Nephron (organoid): ENCODE data around the gene AXDND1.
"Not testable (repeated sequence)": the region's sequence is repeated elsewhere in the genome, so short reads cannot be mapped to it uniquely, and the experiment has no call there.

ENCODE experiments used
- H3K27ac Mint-ChIP-seq, 3 experiments: 2 replicates each; pipeline ENCODE4 v1.8.0; 2020; ENCODE audit warnings: mixed read lengths in 3 of 3, mild to moderate bottlenecking in 2 of 3, moderate library complexity in 1 of 3
- H3K27me3 Mint-ChIP-seq: 2 replicates; pipeline ENCODE4 v1.8.0; 2021; ENCODE audit warnings: low read depth, mild to moderate bottlenecking, moderate library complexity, mixed read lengths
- H3K36me3 Mint-ChIP-seq: 2 replicates; pipeline ENCODE4 v1.8.0; 2020; ENCODE audit warnings: low read depth, mixed read lengths
- H3K4me1 Mint-ChIP-seq: 2 replicates; pipeline ENCODE4 v1.8.0; 2020; ENCODE audit warnings: mixed read lengths
- H3K4me3 Mint-ChIP-seq, 3 experiments: 2 replicates each; pipeline ENCODE4 v1.8.0; 2020; ENCODE audit warnings: mild to moderate bottlenecking in 3 of 3, mixed read lengths in 3 of 3, moderate library complexity in 2 of 3
- H3K9me3 Mint-ChIP-seq: 2 replicates; pipeline ENCODE4 v1.8.0; 2020; ENCODE audit warnings: mixed read lengths
- TF ChIP-seq, protein P1 (sequence below), 3 experiments: fragments of 200-600 bp; sonication (generic); IDR thresholded peaks; one replicate each; pipeline ENCODE4 v1.5.0; 2021; ENCODE audit warnings: antibody characterized with exemption in 3 of 3; ENCODE audit not compliant: unreplicated experiment in 3 of 3

Gene AXDND1

GRCh38 chr1:179372160-179372559 lies 6.4 kb downstream of the AXDND1 start:
- no peaks in the 10 kb centered on the region for H3K36me3 Mint-ChIP-seq
- H3K9me3 Mint-ChIP-seq = no peaks in the 10 kb centered on the region
- no peak overlapping the region for H3K4me3 Mint-ChIP-seq
- no peaks in the 10 kb centered on the region for H3K4me1 Mint-ChIP-seq
- no peak overlapping the region for H3K27ac Mint-ChIP-seq
- H3K27me3 Mint-ChIP-seq = no peaks in the 10 kb centered on the region
- TF ChIP-seq, protein P1, sequence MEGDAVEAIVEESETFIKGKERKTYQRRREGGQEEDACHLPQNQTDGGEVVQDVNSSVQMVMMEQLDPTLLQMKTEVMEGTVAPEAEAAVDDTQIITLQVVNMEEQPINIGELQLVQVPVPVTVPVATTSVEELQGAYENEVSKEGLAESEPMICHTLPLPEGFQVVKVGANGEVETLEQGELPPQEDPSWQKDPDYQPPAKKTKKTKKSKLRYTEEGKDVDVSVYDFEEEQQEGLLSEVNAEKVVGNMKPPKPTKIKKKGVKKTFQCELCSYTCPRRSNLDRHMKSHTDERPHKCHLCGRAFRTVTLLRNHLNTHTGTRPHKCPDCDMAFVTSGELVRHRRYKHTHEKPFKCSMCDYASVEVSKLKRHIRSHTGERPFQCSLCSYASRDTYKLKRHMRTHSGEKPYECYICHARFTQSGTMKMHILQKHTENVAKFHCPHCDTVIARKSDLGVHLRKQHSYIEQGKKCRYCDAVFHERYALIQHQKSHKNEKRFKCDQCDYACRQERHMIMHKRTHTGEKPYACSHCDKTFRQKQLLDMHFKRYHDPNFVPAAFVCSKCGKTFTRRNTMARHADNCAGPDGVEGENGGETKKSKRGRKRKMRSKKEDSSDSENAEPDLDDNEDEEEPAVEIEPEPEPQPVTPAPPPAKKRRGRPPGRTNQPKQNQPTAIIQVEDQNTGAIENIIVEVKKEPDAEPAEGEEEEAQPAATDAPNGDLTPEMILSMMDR (IDR thresholded peaks at IDR 0.05; ENCODE audit: unreplicated experiment in 3 of 3) = no peak

DNA sequence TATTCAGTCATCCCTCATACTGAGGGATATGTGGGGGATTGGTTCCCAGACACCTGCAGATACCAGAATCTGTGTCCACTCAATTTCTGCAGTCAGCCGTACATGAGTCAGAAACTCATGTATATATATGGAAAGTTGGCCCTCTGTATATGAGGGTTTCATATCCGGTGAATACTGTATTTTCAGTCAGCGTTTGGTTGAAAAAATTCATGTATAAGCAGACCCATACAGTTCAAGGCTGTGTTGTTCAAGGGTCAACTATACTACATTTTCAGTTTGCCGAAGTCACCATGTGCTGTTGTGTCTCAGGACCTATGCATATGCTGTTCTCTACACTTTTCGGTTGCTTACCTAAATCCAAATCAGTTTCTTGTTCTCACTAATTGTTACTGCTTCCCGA lies 10.5 kb downstream of the AXDND1 start:
- Mint-ChIP-seq H3K4me1 (no peaks in the 10 kb centered on the region), H3K9me3 (no peaks in the 10 kb centered on the region), H3K27ac (no peak overlapping the region), H3K4me3 (no peak overlapping the region), H3K27me3 (no peaks in the 10 kb centered on the region), H3K36me3 (no peaks in the 10 kb centered on the region)
- TF ChIP-seq, protein P1 (IDR thresholded peaks at IDR 0.05; ENCODE audit: unreplicated experiment in 3 of 3) = no peak

DNA sequence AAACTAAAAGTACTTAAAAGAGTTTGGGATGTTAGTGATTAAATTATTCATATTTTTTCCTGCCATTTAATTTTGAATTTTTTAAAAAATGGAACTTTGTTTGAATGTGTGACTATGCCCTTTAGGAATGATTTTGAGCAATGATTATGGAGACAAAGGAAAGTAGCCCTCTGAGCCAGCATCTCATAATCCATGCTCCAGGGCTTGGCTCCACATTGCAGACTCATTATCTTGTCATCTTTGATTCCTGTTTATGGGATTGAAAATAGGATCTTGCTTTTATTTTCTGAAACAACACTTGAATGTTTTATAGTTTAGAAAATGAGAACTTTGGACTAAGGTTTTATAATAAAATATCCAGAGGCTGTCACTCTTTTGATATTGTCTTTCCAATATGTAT lies 14.5 kb downstream of the AXDND1 start:
- Mint-ChIP-seq H3K9me3 (no peaks in the 10 kb centered on the region), H3K4me1 (no peaks in the 10 kb centered on the region), H3K27ac (no peak overlapping the region), H3K36me3 (no peaks in the 10 kb centered on the region), H3K27me3 (no peaks in the 10 kb centered on the region), H3K4me3 (no peak overlapping the region)
- TF ChIP-seq, protein P1 (IDR thresholded peaks at IDR 0.05; ENCODE audit: unreplicated experiment in 3 of 3) = no peak

GRCh38 chr1:179384027-179384426 lies 18.3 kb downstream of the AXDND1 start:
- no peaks in the 10 kb centered on the region for H3K27me3 Mint-ChIP-seq
- H3K27ac Mint-ChIP-seq = no peak overlapping the region
- no peak overlapping the region for H3K4me3 Mint-ChIP-seq
- no peaks in the 10 kb centered on the region for H3K9me3 Mint-ChIP-seq
- H3K4me1 Mint-ChIP-seq = no peaks in the 10 kb centered on the region
- TF ChIP-seq, protein P1 (IDR thresholded peaks at IDR 0.05; ENCODE audit: unreplicated experiment in 3 of 3) = no peak
- no peaks in the 10 kb centered on the region for H3K36me3 Mint-ChIP-seq

GRCh38 chr1:179385510-179385909 lies 19.7 kb downstream of the AXDND1 start:
- no peak overlapping the region for H3K4me3 Mint-ChIP-seq
- H3K27ac Mint-ChIP-seq = no peak overlapping the region
- TF ChIP-seq, protein P1 (IDR thresholded peaks at IDR 0.05; ENCODE audit: unreplicated experiment in 3 of 3) = no peak
- H3K27me3 Mint-ChIP-seq = no peaks in the 10 kb centered on the region
- no peaks in the 10 kb centered on the region for H3K4me1 Mint-ChIP-seq
- H3K36me3 Mint-ChIP-seq = no peaks in the 10 kb centered on the region
- no peaks in the 10 kb centered on the region for H3K9me3 Mint-ChIP-seq

DNA sequence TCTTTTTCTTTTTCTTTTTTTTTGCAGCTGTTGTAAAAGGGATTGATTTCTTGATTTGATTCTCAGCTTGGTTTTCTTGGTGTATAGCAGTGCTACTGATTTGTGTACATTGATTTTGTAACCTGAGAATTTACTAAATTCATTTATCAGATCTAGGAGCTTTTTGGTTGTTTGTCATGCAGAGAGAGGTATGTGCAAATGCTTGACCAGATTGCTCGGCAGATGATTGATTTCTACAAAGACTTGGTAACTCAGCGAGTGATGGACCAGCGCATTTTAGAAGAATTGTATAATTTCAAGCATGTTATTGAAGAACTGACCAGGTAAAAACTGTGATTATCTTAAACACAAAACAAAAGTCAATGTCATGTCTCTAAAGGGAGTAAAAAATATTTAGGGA lies 27.9 kb downstream of the AXDND1 start:
- Mint-ChIP-seq H3K36me3 (peaks cover 18% of the 10 kb centered on the region), H3K9me3 (peaks cover 20% of the 10 kb centered on the region)

DNA sequence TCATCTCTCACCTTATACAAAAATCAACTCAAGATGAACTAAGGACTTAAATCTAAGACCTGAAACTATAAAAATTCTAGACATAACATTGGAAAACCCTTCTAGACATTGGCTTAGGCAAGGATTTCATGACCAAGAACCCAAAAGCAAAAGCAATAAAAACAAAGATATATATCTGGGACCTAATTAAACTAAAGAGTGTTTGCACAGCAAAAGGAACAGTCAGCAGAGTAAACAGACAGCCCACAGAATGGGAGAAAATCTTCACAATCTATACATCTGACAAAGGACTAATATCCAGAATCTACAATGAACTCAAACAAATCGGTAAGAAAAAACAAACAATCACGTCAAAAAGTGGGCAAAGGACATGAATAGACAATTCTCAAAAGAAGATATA lies 33.6 kb downstream of the AXDND1 start:
- not testable (repeated sequence) for H3K9me3 Mint-ChIP-seq, H3K27me3 Mint-ChIP-seq, H3K27ac Mint-ChIP-seq, H3K36me3 Mint-ChIP-seq, H3K4me1 Mint-ChIP-seq, H3K4me3 Mint-ChIP-seq

More for the DNA sequence above, 27.9 kb downstream of the AXDND1 start:
- no peak overlapping the region for H3K27ac Mint-ChIP-seq
- H3K27me3 Mint-ChIP-seq = no peaks in the 10 kb centered on the region
- no peak overlapping the region for H3K4me3 Mint-ChIP-seq
- no peaks in the 10 kb centered on the region for H3K4me1 Mint-ChIP-seq
- TF ChIP-seq, protein P1 (IDR thresholded peaks at IDR 0.05; ENCODE audit: unreplicated experiment in 3 of 3) = no peak

GRCh38 chr1:179417760-179418159 lies 52.0 kb downstream of the AXDND1 start:
- H3K36me3 Mint-ChIP-seq, H3K27me3 Mint-ChIP-seq, H3K4me3 Mint-ChIP-seq, H3K27ac Mint-ChIP-seq, H3K4me1 Mint-ChIP-seq: not testable (repeated sequence)
- H3K9me3 Mint-ChIP-seq = peaks cover 22% of the 10 kb centered on the region

DNA sequence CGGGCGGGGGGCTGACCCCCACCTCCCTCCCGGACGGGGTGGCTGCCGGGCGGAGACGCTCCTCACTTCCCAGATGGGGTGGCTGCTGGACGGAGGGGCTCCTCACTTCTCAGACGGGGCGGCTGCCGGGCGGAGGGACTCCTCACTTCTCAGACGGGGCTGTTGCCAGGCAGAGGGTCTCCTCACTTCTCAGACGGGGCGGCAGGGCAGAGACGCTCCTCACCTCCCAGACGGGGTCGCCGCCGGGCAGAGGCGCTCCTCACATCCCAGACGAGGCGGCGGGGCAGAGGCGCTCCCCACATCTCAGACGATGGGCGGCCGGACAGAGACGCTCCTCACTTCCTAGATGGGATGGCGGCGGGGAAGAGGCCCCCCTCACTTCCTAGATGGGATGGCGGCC lies 52.9 kb downstream of the AXDND1 start:
- H3K27me3 Mint-ChIP-seq, H3K27ac Mint-ChIP-seq, H3K4me3 Mint-ChIP-seq, H3K4me1 Mint-ChIP-seq: not testable (repeated sequence)
- Mint-ChIP-seq H3K9me3 (peaks cover 24% of the 10 kb centered on the region), H3K36me3 (peaks cover 12% of the 10 kb centered on the region)
